Panc1 (cell line): ENCODE measurements around the gene SPDYE2B.
"Not testable (repeated sequence)": the region's sequence is repeated elsewhere in the genome, so short reads cannot be mapped to it uniquely, and the experiment has no call there.

Source experiments
- POLR2AphosphoS5 ChIP-seq: IDR thresholded peaks from 2 replicates; pipeline ENCODE4 v1.6.1; 2012; ENCODE audit warnings: mild to moderate bottlenecking, low read depth, low read length, moderate library complexity
- SIN3A ChIP-seq: IDR thresholded peaks from 2 replicates; pipeline ENCODE4 v1.6.1; 2012; ENCODE audit warnings: low read depth, mild to moderate bottlenecking, low read length, moderate library complexity, borderline replicate concordance; ENCODE audit not compliant: insufficient read depth
- TCF7L2 ChIP-seq: IDR thresholded peaks from 2 replicates; pipeline ENCODE4 v1.6.1; 2011; ENCODE audit warnings: mild to moderate bottlenecking, low read depth, low read length, inconsistent platforms
- TF ChIP-seq, protein P1 (sequence below), 2 experiments: IDR thresholded peaks; 2 replicates each; pipeline ENCODE4 v1.6.1; 2011 to 2012; ENCODE audit warnings: low read depth in 2 of 2, control low read depth in 1 of 2, low read length in 1 of 2, mild to moderate bottlenecking in 1 of 2, moderate library complexity in 1 of 2; ENCODE audit not compliant: insufficient read depth in 1 of 2
- TF ChIP-seq, protein P2 (sequence below): fragments of 450-650 bp; IDR thresholded peaks from 2 replicates; pipeline ENCODE4 v1.5.1; 2017; ENCODE audit warnings: mild to moderate bottlenecking

- TF ChIP-seq, protein P1, sequence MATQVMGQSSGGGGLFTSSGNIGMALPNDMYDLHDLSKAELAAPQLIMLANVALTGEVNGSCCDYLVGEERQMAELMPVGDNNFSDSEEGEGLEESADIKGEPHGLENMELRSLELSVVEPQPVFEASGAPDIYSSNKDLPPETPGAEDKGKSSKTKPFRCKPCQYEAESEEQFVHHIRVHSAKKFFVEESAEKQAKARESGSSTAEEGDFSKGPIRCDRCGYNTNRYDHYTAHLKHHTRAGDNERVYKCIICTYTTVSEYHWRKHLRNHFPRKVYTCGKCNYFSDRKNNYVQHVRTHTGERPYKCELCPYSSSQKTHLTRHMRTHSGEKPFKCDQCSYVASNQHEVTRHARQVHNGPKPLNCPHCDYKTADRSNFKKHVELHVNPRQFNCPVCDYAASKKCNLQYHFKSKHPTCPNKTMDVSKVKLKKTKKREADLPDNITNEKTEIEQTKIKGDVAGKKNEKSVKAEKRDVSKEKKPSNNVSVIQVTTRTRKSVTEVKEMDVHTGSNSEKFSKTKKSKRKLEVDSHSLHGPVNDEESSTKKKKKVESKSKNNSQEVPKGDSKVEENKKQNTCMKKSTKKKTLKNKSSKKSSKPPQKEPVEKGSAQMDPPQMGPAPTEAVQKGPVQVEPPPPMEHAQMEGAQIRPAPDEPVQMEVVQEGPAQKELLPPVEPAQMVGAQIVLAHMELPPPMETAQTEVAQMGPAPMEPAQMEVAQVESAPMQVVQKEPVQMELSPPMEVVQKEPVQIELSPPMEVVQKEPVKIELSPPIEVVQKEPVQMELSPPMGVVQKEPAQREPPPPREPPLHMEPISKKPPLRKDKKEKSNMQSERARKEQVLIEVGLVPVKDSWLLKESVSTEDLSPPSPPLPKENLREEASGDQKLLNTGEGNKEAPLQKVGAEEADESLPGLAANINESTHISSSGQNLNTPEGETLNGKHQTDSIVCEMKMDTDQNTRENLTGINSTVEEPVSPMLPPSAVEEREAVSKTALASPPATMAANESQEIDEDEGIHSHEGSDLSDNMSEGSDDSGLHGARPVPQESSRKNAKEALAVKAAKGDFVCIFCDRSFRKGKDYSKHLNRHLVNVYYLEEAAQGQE (IDR thresholded peaks at IDR 0.05; ENCODE audit: insufficient read depth in 1 of 2, low read depth in 2 of 2, low read length in 1 of 2) = not testable (repeated sequence)
- TF ChIP-seq, protein P2, sequence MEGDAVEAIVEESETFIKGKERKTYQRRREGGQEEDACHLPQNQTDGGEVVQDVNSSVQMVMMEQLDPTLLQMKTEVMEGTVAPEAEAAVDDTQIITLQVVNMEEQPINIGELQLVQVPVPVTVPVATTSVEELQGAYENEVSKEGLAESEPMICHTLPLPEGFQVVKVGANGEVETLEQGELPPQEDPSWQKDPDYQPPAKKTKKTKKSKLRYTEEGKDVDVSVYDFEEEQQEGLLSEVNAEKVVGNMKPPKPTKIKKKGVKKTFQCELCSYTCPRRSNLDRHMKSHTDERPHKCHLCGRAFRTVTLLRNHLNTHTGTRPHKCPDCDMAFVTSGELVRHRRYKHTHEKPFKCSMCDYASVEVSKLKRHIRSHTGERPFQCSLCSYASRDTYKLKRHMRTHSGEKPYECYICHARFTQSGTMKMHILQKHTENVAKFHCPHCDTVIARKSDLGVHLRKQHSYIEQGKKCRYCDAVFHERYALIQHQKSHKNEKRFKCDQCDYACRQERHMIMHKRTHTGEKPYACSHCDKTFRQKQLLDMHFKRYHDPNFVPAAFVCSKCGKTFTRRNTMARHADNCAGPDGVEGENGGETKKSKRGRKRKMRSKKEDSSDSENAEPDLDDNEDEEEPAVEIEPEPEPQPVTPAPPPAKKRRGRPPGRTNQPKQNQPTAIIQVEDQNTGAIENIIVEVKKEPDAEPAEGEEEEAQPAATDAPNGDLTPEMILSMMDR = not testable (repeated sequence)
- TF ChIP-seq POLR2AphosphoS5, TCF7L2, SIN3A: not testable (repeated sequence)
Observed at GRCh38 chr7:102609734-102610133, 40.4 kb upstream of the SPDYE2B start.
